Prostate gland (tissue), 2 donors: ENCODE results near the gene CCDC192. TPM values are rescaled to one million over a fixed set of nuclear protein-coding genes. Genes with fewer than 3 reads are reported as not detected.

Experiments used
- DNase-seq: peaks from one replicate; pipeline ENCODE4 v3.0.0-alpha.2; 2019; ENCODE audit warnings: low spot score
- H3K27ac ChIP-seq, 2 donors: fragments of 200-600 bp; sonication (generic); 2 replicates each; pipeline ENCODE4 v1.5.1; 2017 to 2019
- H3K27me3 ChIP-seq: fragments of 200-600 bp; sonication (generic); replicated peaks from 2 replicates; pipeline ENCODE4 v1.5.1; 2019; ENCODE audit not compliant: insufficient read depth
- H3K36me3 ChIP-seq, 2 donors: fragments of 200-600 bp; sonication (generic); 1 replicate in 1 of 2; 2 replicates in 1 of 2; pipeline versions ENCODE4 v1.5.1 to v1.8.1; 2017 to 2019
- H3K4me1 ChIP-seq: fragments of 200-600 bp; sonication (generic); replicated peaks from 2 replicates; pipeline ENCODE4 v1.5.1; 2019
- H3K4me3 ChIP-seq, 2 donors: fragments of 200-600 bp; sonication (generic); 2 replicates each; pipeline ENCODE4 v1.5.1; 2017 to 2019
- H3K9me3 ChIP-seq: fragments of 200-600 bp; sonication (generic); 2 replicates; pipeline ENCODE4 v1.5.1; 2017
- CTCF ChIP-seq, 4 experiments: fragments of 200-600 bp in 2 of 4; fragments of 450-650 bp in 2 of 4; sonication (generic) in 2 of 4; IDR thresholded peaks; 1 replicate in 3 of 4; 2 replicates in 1 of 4; pipeline ENCODE4 v1.5.1; 2016 to 2019; ENCODE audit warnings: antibody characterized with exemption in 4 of 4, mild to moderate bottlenecking in 2 of 4, moderate library complexity in 2 of 4
- POLR2A ChIP-seq: fragments of 450-650 bp; IDR thresholded peaks from one replicate; pipeline ENCODE4 v1.6.1; 2016; ENCODE audit warnings: antibody characterized with exemption, mild to moderate bottlenecking
- POLR2AphosphoS5 ChIP-seq: sonication (generic); formaldehyde crosslinking; IDR thresholded peaks from one replicate; pipeline ENCODE4 v1.6.1; 2017; ENCODE audit warnings: antibody characterized with exemption
- WGBS: methylation state at CpG from one replicate; pipeline ENCODE4 v1.1.5; 2018; 5-methylcytosine and 5-hydroxymethylcytosine counted together
- intact Hi-C: fragments of 100-400 bp; cut with DNase I; formaldehyde crosslinking; loops from one replicate; pipeline ENCODE4 v1.14.2; 2022
- total RNA-seq, 2 donors: library from RNA; depleted of rRNA; stranded (reverse); fragments of >200 nt; gene quantifications; one replicate each; pipeline ENCODE4 v1.1.0, GENCODE V29; 2016

The CCDC192 gene
- total RNA-seq, 2 donors from 2014 or later: not detected

- H3K4me1 ChIP-seq: no peaks in the 10 kb centered on the region
- no peak for TF ChIP-seq CTCF (IDR thresholded peaks at IDR 0.05)
- no peak for TF ChIP-seq POLR2A
- no peak for TF ChIP-seq POLR2AphosphoS5
- H3K4me3 ChIP-seq: no peak overlapping the region
- intact Hi-C loops: loop anchor here (10.0 kb wide), 2 partner anchors 208 to 328 kb away; partner anchors contain the start of gene SLC12A2
- no peak for DNase-seq
- H3K27me3 ChIP-seq: no peaks in the 10 kb centered on the region
- H3K9me3 ChIP-seq: no peaks in the 10 kb centered on the region
- no peaks in the 10 kb centered on the region for H3K36me3 ChIP-seq
- 76% methylated on average over 3 of the region's 3 CpGs for WGBS
- no peak overlapping the region for H3K27ac ChIP-seq
These were observed 173.2 kb downstream of the CCDC192 start for GRCh38 chr5:127876384-127876783.

- TF ChIP-seq POLR2AphosphoS5 (peak; percentile 24), CTCF (IDR thresholded peaks at IDR 0.05) (peak in 2 of 4 experiments; percentile 40 to 56), POLR2A (no peak)
These were observed 175.1 kb downstream of the CCDC192 start for GRCh38 chr5:127878174-127878750.

GRCh38 chr5:127884416-127884815 lies 181.2 kb downstream of the CCDC192 start:
- no peaks in the 10 kb centered on the region for H3K27me3 ChIP-seq
- no peaks in the 10 kb centered on the region for H3K36me3 ChIP-seq
- no peaks in the 10 kb centered on the region for H3K4me1 ChIP-seq
- intact Hi-C loops: no loop called here
- no peak for DNase-seq
- no peaks in the 10 kb centered on the region for H3K9me3 ChIP-seq
- H3K27ac ChIP-seq: peak overlapping the region; percentile 66 to 69
- 83% methylated on average over 1 of the region's 1 CpG for WGBS
- TF ChIP-seq CTCF (IDR thresholded peaks at IDR 0.05) (no peak), POLR2AphosphoS5 (no peak), POLR2A (no peak)
- no peak overlapping the region for H3K4me3 ChIP-seq

More at GRCh38 chr5:127878174-127878750, 175.1 kb downstream of the CCDC192 start:
- H3K9me3 ChIP-seq: no peaks in the 10 kb centered on the region
- no peak overlapping the region for H3K4me3 ChIP-seq
- H3K27ac ChIP-seq: no peak overlapping the region
- H3K4me1 ChIP-seq: no peaks in the 10 kb centered on the region
- H3K27me3 ChIP-seq: no peaks in the 10 kb centered on the region
- 78% methylated on average over 4 of the region's 4 CpGs for WGBS
- DNase-seq: peak; percentile 25
- H3K36me3 ChIP-seq: no peaks in the 10 kb centered on the region
- intact Hi-C loops: loop anchor here (10.0 kb wide), 2 partner anchors 207 to 327 kb away; partner anchors contain the start of gene SLC12A2

- intact Hi-C loops: no loop called here
These were observed 182.0 kb downstream of the CCDC192 start for GRCh38 chr5:127885176-127885575.

More at GRCh38 chr5:127885176-127885575, 182.0 kb downstream of the CCDC192 start:
- H3K4me1 ChIP-seq: no peaks in the 10 kb centered on the region
- WGBS: 19% methylated on average over 1 of the region's 1 CpG
- H3K9me3 ChIP-seq: no peaks in the 10 kb centered on the region
- peak; percentile 63 for DNase-seq
- TF ChIP-seq CTCF (IDR thresholded peaks at IDR 0.05): no peak
- TF ChIP-seq POLR2A: no peak
- peak; percentile 77 for TF ChIP-seq POLR2AphosphoS5
- H3K4me3 ChIP-seq: no peak overlapping the region
- H3K27ac ChIP-seq: peak overlapping the region; percentile 66 to 69
- H3K36me3 ChIP-seq: no peaks in the 10 kb centered on the region
- H3K27me3 ChIP-seq: no peaks in the 10 kb centered on the region
